Endothelial cell of umbilical vein (primary cell): ENCODE data around the gene RASSF3. TPM values are rescaled to one million over a fixed set of nuclear protein-coding genes. Genes with fewer than 3 reads are reported as not detected.

Experiments
- BruUV-seq: library from RNA; stranded (reverse); fragments of 400-500 nt; replicated peaks from 2 replicates; lab custom pipeline; 2021; lab: Mats Ljungman, UMichigan
- CTCF ChIA-PET: fragments of 300-600, 350-600 bp; sonication (Branson Sonifier 250); formaldehyde crosslinking; loops from one replicate; lab custom pipeline; 2021; ENCODE audit warnings: antibody characterized with exemption, inconsistent platforms; lab: Charles Lee
- POLR2A ChIA-PET: fragments of 300-600, 350-600 bp; sonication (Branson Sonifier 250); formaldehyde crosslinking; loops from one replicate; lab custom pipeline; 2021; ENCODE audit warnings: antibody characterized with exemption, inconsistent platforms; lab: Charles Lee
- DNase-seq: peaks from one replicate; pipeline ENCODE4 v3.0.0-alpha.2; 2011; ENCODE audit warnings: low read depth, low spot score
- FAIRE-seq: peaks from 2 replicates; lab custom pipeline; 2011; peaks lifted over from hg19 to GRCh38; lab: Jason Lieb, UNC
- H2AFZ ChIP-seq: 2 replicates; pipeline ENCODE4 v1.6.0; 2012; ENCODE audit warnings: low read depth, low read length, control low read depth, inconsistent platforms
- H3K27ac ChIP-seq: 2 replicates; pipeline ENCODE4 v1.5.1; 2011; ENCODE audit warnings: low read depth, mild to moderate bottlenecking, control low read depth, low read length, moderate library complexity; ENCODE audit not compliant: insufficient read depth
- H3K27me3 ChIP-seq, 2 experiments: 2 replicates each; pipeline versions ENCODE4 v1.6.0 to v1.6.1; 2011; ENCODE audit warnings: low read length in 2 of 2, mixed read lengths in 1 of 2; ENCODE audit not compliant: control insufficient read depth in 2 of 2, insufficient read depth in 2 of 2
- H3K36me3 ChIP-seq, 2 experiments: 2 replicates in 1 of 2; 3 replicates in 1 of 2; pipeline ENCODE4 v1.5.1; 2011; ENCODE audit warnings: low read length in 2 of 2, mild to moderate bottlenecking in 1 of 2, moderate library complexity in 1 of 2; ENCODE audit not compliant: control insufficient read depth in 2 of 2, insufficient read depth in 2 of 2; ENCODE audit errors: extremely low read depth in 1 of 2
- H3K4me1 ChIP-seq: 3 replicates; pipeline ENCODE4 v1.5.1; 2011; ENCODE audit warnings: mild to moderate bottlenecking, low read length; ENCODE audit not compliant: control insufficient read depth, insufficient read depth; ENCODE audit errors: extremely low read depth
- H3K4me2 ChIP-seq: 2 replicates; pipeline ENCODE4 v1.6.1; 2011; ENCODE audit warnings: low read length, control low read depth, mixed read lengths; ENCODE audit not compliant: insufficient read depth
- H3K4me3 ChIP-seq, 3 experiments: fragments of 200-600 bp in 1 of 3; sonication (generic), shearing (Covaris generic) in 1 of 3; replicated peaks in 1 of 3; 2 replicates each; pipeline ENCODE4 v1.5.1; 2011 to 2016; ENCODE audit warnings: control low read depth in 3 of 3, low read length in 3 of 3, mild to moderate bottlenecking in 2 of 3, inconsistent platforms in 1 of 3, low read depth in 1 of 3, moderate library complexity in 1 of 3; ENCODE audit not compliant: insufficient read depth in 1 of 3
- H3K79me2 ChIP-seq: 2 replicates; pipeline ENCODE4 v1.6.0; 2012; ENCODE audit warnings: low read length, inconsistent platforms; ENCODE audit not compliant: control insufficient read depth, insufficient read depth
- H3K9ac ChIP-seq: replicated peaks from 2 replicates; pipeline ENCODE3; 2011; ENCODE audit warnings: low read length, control low read depth; ENCODE audit not compliant: insufficient read depth; ENCODE audit errors: extremely low read depth
- H3K9me1 ChIP-seq: replicated peaks from 3 replicates; pipeline ENCODE4 v1.6.0; 2011; ENCODE audit warnings: mild to moderate bottlenecking, low read length; ENCODE audit not compliant: control insufficient read depth, insufficient read depth; ENCODE audit errors: extremely low read depth
- H3K9me3 ChIP-seq: replicated peaks from 2 replicates; pipeline ENCODE4 v1.5.1; 2012; ENCODE audit warnings: low read length, inconsistent platforms; ENCODE audit not compliant: control insufficient read depth, insufficient read depth
- H4K20me1 ChIP-seq: replicated peaks from 2 replicates; pipeline ENCODE3; 2011; ENCODE audit warnings: mild to moderate bottlenecking, low read length; ENCODE audit not compliant: control insufficient read depth, insufficient read depth; ENCODE audit errors: extremely low read depth
- EZH2 ChIP-seq: IDR thresholded peaks from 2 replicates; pipeline ENCODE4 v1.6.1; 2012; ENCODE audit warnings: borderline replicate concordance, low read depth, mild to moderate bottlenecking, moderate library complexity, low read length, inconsistent platforms; ENCODE audit not compliant: severe bottlenecking
- FOS ChIP-seq: IDR thresholded peaks from 2 replicates; pipeline ENCODE4 v1.6.1; 2011; ENCODE audit warnings: mild to moderate bottlenecking, low read length, moderate library complexity, borderline replicate concordance; ENCODE audit not compliant: insufficient read depth
- GATA2 ChIP-seq: IDR thresholded peaks from 2 replicates; pipeline ENCODE4 v1.7.0; 2011; ENCODE audit warnings: low read depth, mild to moderate bottlenecking, moderate library complexity, mixed read lengths, low read length; ENCODE audit not compliant: insufficient read length, insufficient read depth
- JUN ChIP-seq: IDR thresholded peaks from 2 replicates; pipeline ENCODE4 v1.6.1; 2011; ENCODE audit warnings: borderline replicate concordance, low read depth; ENCODE audit not compliant: insufficient read length, insufficient read depth
- MYC ChIP-seq: IDR thresholded peaks from one replicate; pipeline ENCODE4 v1.6.1; 2011; ENCODE audit warnings: mild to moderate bottlenecking, low read depth, low read length
- POLR2A ChIP-seq: IDR thresholded peaks from 2 replicates; pipeline ENCODE4 v1.6.1; 2012; ENCODE audit warnings: low read depth, mild to moderate bottlenecking, control low read depth, low read length
- POLR2AphosphoS5 ChIP-seq: IDR thresholded peaks from 2 replicates; pipeline ENCODE4 v1.6.1; 2012; ENCODE audit warnings: low read depth, mild to moderate bottlenecking, control low read depth, low read length, moderate library complexity; ENCODE audit not compliant: insufficient read depth
- dilution Hi-C: fragments of 300-500 bp; cut with MboI; formaldehyde crosslinking; loops from one replicate; pipeline ENCODE4 v1.15.0; 2019; ENCODE audit warnings: low sequenced_read_pairs; ENCODE audit not compliant: extremely low pct_ligation_motif_present
- intact Hi-C: fragments of 100-400 bp; cut with micrococcal nuclease; formaldehyde crosslinking; loops from one replicate; pipeline ENCODE4 v1.10.0; 2022
- polyA plus RNA-seq, 4 experiments: library from polyadenylated mRNA; depleted of rRNA in 3 of 4; stranded (reverse) in 3 of 4; unstranded in 1 of 4; fragments of >200 nt; gene quantifications; 2 replicates each; pipeline versions ENCODE4 v1.2.1 to v1.2.3, GENCODE V29; 2011 to 2012; ENCODE audit warnings: missing spikeins in 1 of 4
- total RNA-seq: library from RNA; stranded (reverse); gene quantifications from 2 replicates; pipeline ENCODE4 v1.2.3, GENCODE V29; 2021
- TF ChIP-seq, protein P1 (sequence below), 2 donors: IDR thresholded peaks; 1 replicate in 1 of 2; 2 replicates in 1 of 2; pipeline ENCODE4 v1.5.1; 2011; ENCODE audit warnings: low read length in 2 of 2, mild to moderate bottlenecking in 2 of 2, moderate library complexity in 2 of 2, control low read depth in 1 of 2, inconsistent platforms in 1 of 2, low read depth in 1 of 2; ENCODE audit not compliant: insufficient read depth in 1 of 2; ENCODE audit errors: extremely low read depth in 1 of 2
- TF ChIP-seq, protein P2 (sequence below): IDR thresholded peaks from 2 replicates; pipeline ENCODE4 v1.6.1; 2011; ENCODE audit not compliant: insufficient read depth, insufficient read length

RASSF3 gene
- total and polyA plus RNA-seq, 2 donors (not counting 3 experiments of a cell fraction or from before 2014, with no cell fraction given): 20.2 to 60.8 TPM

DNA sequence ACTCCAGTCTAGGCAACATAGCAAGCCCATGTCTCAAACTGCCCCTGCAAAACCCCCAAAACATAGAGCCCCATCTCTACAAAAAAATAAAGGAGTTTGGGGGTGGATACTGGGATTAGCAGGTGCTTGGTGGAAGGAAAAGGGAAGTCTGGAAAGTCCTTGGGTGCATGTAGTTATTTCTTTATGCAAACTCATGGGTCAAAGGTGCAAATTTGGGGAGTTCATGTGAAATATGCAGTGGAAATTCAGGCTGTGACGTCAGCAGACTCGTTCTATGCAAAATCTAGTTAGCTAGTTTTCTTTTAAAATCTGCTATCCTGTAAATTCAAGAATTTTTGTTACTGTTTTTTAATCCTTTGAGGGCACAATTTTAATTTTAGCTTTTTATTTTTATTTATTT lies 97.6 kb downstream of the RASSF3 start:
- BruUV-seq: no TSS peak
- Histone ChIP-seq H2AFZ (no peak overlapping the region), H3K27ac (no peak overlapping the region), H3K4me2 (no peak overlapping the region), H3K4me3 (no peak overlapping the region), H3K36me3 (no peaks in the 10 kb centered on the region), H4K20me1 (no peaks in the 10 kb centered on the region), H3K9ac (no peak overlapping the region), H3K79me2 (no peaks in the 10 kb centered on the region), H3K4me1 (peaks cover 8% of the 10 kb centered on the region), H3K9me3 (no peaks in the 10 kb centered on the region), H3K9me1 (no peaks in the 10 kb centered on the region), H3K27me3 (no peaks in the 10 kb centered on the region)
- no peak for TF ChIP-seq FOS
- TF ChIP-seq MYC: no peak
- TF ChIP-seq EZH2: no peak
- no peak for TF ChIP-seq GATA2
- TF ChIP-seq POLR2AphosphoS5: no peak
- TF ChIP-seq, protein P1, sequence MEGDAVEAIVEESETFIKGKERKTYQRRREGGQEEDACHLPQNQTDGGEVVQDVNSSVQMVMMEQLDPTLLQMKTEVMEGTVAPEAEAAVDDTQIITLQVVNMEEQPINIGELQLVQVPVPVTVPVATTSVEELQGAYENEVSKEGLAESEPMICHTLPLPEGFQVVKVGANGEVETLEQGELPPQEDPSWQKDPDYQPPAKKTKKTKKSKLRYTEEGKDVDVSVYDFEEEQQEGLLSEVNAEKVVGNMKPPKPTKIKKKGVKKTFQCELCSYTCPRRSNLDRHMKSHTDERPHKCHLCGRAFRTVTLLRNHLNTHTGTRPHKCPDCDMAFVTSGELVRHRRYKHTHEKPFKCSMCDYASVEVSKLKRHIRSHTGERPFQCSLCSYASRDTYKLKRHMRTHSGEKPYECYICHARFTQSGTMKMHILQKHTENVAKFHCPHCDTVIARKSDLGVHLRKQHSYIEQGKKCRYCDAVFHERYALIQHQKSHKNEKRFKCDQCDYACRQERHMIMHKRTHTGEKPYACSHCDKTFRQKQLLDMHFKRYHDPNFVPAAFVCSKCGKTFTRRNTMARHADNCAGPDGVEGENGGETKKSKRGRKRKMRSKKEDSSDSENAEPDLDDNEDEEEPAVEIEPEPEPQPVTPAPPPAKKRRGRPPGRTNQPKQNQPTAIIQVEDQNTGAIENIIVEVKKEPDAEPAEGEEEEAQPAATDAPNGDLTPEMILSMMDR (IDR thresholded peaks at IDR 0.05; ENCODE audit: extremely low read depth in 1 of 2, insufficient read depth in 1 of 2, low read depth in 1 of 2, low read length in 2 of 2): no peak
- no peak for TF ChIP-seq JUN
- TF ChIP-seq, protein P2, sequence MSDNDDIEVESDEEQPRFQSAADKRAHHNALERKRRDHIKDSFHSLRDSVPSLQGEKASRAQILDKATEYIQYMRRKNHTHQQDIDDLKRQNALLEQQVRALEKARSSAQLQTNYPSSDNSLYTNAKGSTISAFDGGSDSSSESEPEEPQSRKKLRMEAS: no peak
- TF ChIP-seq POLR2A: no peak
- no peak for FAIRE-seq
- intact Hi-C loops: no loop called here
- no peak for DNase-seq
- ChIA-PET CTCF (interaction anchor here (1.1 to 3.4 kb wide), 2 partner anchors 158 to 227 kb away, joined by 3 to 19 read pairs; no protein-coding TSS in a partner anchor), POLR2A (no interaction called here)
- dilution Hi-C loops: no loop called here
